ENCODE measurements around the gene MRM1. TPM values are rescaled to one million over a fixed set of nuclear protein-coding genes. Genes with fewer than 3 reads are reported as not detected.
A peak's percentile ranks its signal among the peaks of the same experiment; 100 is the strongest.

MRM1 gene
- total and polyA plus RNA-seq, 7 donors = 8.7 to 30.6 (median 11.1) TPM

- no peak for ATAC-seq
These were observed 12.7 kb downstream of the MRM1 start for GRCh38 chr17:36614081-36614480.

GRCh38 chr17:36614933-36615332 lies 13.6 kb downstream of the MRM1 start:
- TF ChIP-seq, protein P1, sequence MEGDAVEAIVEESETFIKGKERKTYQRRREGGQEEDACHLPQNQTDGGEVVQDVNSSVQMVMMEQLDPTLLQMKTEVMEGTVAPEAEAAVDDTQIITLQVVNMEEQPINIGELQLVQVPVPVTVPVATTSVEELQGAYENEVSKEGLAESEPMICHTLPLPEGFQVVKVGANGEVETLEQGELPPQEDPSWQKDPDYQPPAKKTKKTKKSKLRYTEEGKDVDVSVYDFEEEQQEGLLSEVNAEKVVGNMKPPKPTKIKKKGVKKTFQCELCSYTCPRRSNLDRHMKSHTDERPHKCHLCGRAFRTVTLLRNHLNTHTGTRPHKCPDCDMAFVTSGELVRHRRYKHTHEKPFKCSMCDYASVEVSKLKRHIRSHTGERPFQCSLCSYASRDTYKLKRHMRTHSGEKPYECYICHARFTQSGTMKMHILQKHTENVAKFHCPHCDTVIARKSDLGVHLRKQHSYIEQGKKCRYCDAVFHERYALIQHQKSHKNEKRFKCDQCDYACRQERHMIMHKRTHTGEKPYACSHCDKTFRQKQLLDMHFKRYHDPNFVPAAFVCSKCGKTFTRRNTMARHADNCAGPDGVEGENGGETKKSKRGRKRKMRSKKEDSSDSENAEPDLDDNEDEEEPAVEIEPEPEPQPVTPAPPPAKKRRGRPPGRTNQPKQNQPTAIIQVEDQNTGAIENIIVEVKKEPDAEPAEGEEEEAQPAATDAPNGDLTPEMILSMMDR (IDR thresholded peaks at IDR 0.05) = no peak
- WGBS, 3 donors = 11 to 16% (median 13%) methylated on average over 5 of the region's 5 CpGs
- Histone ChIP-seq H3K27ac (peak overlapping the region; percentile 36), H3K9me3 (no peaks in the 10 kb centered on the region), H3K27me3 (ENCODE audit: insufficient read depth in 3 of 3, low read length in 2 of 3) (no peaks in the 10 kb centered on the region), H3K36me3 (ENCODE audit: insufficient read depth in 1 of 2, low read depth in 1 of 2) (no peaks in the 10 kb centered on the region), H3K4me1 (peaks cover 4% of the 10 kb centered on the region), H3K4me3 (no peak overlapping the region)
- ATAC-seq = peak; percentile 64 to 90 (median 79)
- intact Hi-C loops (cut with DNase I) = loop anchor here in 1 of 2 donors (5.0 kb wide), 1 partner anchor 92 kb away; no protein-coding TSS in a partner anchor
- no peak for DNase-seq

More at GRCh38 chr17:36614081-36614480, 12.7 kb downstream of the MRM1 start:
- intact Hi-C loops (cut with DNase I) = loop anchor here in 1 of 2 donors (5.0 kb wide), 1 partner anchor 93 kb away; no protein-coding TSS in a partner anchor
- Histone ChIP-seq H3K9me3 (no peaks in the 10 kb centered on the region), H3K27ac (no peak overlapping the region), H3K4me3 (no peak overlapping the region), H3K27me3 (ENCODE audit: insufficient read depth in 3 of 3, low read length in 2 of 3) (no peaks in the 10 kb centered on the region), H3K4me1 (peaks cover 4% of the 10 kb centered on the region), H3K36me3 (ENCODE audit: insufficient read depth in 1 of 2, low read depth in 1 of 2) (no peaks in the 10 kb centered on the region)
- DNase-seq = no peak
- TF ChIP-seq, protein P1 (IDR thresholded peaks at IDR 0.05) = no peak
- 77 to 87% (median 78%) methylated on average over 7 of the region's 7 CpGs for WGBS, 3 donors

DNA sequence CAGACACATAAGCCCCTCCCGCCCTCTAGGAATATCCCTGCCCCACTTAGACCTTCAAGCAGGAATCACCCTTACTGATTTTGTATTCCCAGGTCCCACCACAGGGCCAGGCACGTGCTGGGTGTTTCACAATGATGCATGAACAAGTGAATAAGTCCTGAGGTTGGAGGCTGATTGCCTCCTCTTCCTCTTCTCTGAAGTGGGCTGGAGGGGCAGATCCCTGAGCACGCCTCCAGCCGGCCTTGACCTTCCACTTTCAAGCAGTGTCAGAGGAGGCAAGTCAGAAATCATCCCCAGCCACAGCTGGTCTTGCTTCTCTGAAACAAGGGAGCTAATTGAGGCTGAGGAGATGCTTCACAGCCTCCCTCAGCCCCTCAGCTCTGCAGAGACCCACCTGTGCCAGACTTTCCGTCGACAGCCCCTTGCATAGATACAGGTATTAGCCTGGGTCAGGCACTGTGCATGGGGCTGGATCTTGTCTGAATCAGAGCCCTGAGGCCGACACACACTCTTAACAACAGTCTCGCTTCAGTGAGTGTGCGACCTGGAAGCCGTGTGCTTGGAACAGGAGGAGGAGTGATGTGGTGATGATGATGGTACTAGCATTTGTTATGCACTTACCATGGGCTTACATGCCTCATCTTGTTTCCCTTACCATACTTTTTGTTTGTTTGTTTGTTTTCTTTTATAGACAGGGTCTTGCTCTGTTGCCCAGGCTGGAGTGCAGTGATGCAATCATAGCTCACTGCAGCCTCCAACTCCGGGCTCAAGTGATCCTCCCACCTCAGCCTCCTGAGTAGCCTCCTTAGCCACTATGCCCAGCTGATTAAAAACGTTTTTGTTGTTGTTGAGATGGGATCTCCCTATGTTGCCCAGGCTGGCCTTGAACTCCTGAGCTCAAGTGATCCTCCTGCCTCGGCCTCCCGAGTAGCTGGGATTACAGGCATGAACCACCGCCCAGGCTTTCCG lies 15.0 kb downstream of the MRM1 start:
- TF ChIP-seq, protein P1 (IDR thresholded peaks at IDR 0.05) = no peak
- no peak overlapping the region for H3K4me3 ChIP-seq
- DNase-seq (no peak), ATAC-seq (no peak)
- H3K4me1 ChIP-seq = peaks cover 4% of the 10 kb centered on the region
- H3K27me3 ChIP-seq (ENCODE audit: insufficient read depth in 3 of 3, low read length in 2 of 3) = no peaks in the 10 kb centered on the region
- intact Hi-C loops (cut with DNase I) = no loop called here
- WGBS, 3 donors = 88 to 90% (median 89%) methylated on average over 16 of the region's 16 CpGs
- H3K27ac ChIP-seq = no peak overlapping the region
- H3K9me3 ChIP-seq = no peaks in the 10 kb centered on the region
- H3K36me3 ChIP-seq (ENCODE audit: insufficient read depth in 1 of 2, low read depth in 1 of 2) = no peaks in the 10 kb centered on the region

DNA sequence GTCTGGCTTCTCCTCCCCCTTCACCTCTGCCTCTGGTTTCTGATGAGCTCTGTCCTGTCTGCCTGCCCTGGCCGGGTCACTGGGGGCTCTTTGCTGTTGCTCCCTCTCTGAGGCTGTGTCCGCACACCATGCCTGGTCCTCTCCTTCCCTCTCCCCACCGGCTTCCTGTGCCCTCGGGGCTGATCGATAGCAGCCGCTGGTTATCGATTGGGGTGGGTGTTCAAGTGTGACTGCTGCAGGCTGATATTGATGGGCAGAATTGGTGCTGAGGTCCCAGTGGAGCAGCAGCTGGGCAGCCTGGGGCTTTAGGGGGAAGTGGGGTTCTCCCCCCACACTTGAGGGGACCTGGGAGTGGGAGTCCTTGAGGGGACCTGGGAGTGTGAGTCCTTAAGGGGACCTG lies 16.4 kb downstream of the MRM1 start:
- DNase-seq = no peak
- H3K4me1 ChIP-seq = peaks cover 4% of the 10 kb centered on the region
- H3K9me3 ChIP-seq = no peaks in the 10 kb centered on the region
- TF ChIP-seq, protein P1 (IDR thresholded peaks at IDR 0.05) = no peak
- no peaks in the 10 kb centered on the region for H3K27me3 ChIP-seq (ENCODE audit: insufficient read depth in 3 of 3, low read length in 2 of 3)
- H3K4me3 ChIP-seq = no peak overlapping the region
- ATAC-seq = no peak
- intact Hi-C loops (cut with DNase I) = no loop called here
- no peak overlapping the region for H3K27ac ChIP-seq
- 87 to 91% (median 88%) methylated on average over 7 of the region's 7 CpGs for WGBS, 3 donors
- H3K36me3 ChIP-seq (ENCODE audit: insufficient read depth in 1 of 2, low read depth in 1 of 2) = no peaks in the 10 kb centered on the region
